NCI-H2227 (cell line): ENCODE results near the gene CIAO2B.

ENCODE experiments used
- DNase-seq: peaks from one replicate; lab custom pipeline; 2025; ENCODE audit not compliant: unreplicated experiment; lab: John Stamatoyannopoulos, UW

CIAO2B gene

GRCh38 chr16:66888647-66889615 lies 45.3 kb downstream of the CIAO2B start:
- DNase-seq = no peak

- DNase-seq = no peak
These were observed 47.3 kb downstream of the CIAO2B start for GRCh38 chr16:66886914-66887313.

- no peak for DNase-seq
These were observed 47.9 kb downstream of the CIAO2B start for GRCh38 chr16:66886321-66886720.

- DNase-seq = no peak
These were observed 48.7 kb downstream of the CIAO2B start for GRCh38 chr16:66885491-66885890.

GRCh38 chr16:66882702-66883101 lies 51.5 kb downstream of the CIAO2B start:
- DNase-seq = no peak
